Measurements from ENCODE around the gene SIK3.

The SIK3 gene

DNA sequence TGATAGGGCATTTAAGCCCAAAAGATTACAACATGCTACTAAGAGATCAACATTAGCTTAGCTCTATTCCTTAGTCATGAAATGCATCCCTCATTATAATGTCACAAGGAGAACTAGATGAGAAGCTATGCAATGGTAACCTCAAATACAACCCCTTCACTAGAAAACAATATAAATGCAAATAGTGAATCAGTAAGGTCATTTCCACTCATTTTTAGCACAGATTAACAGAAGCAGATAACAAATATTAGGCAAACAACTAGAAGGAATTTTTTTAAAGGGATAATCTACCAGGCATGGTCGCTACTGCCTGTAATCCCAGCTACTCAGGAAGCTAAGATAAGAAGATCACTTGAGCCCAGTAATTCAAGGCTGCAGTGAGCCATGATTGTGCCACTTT, 28.2 kb downstream of the SIK3 start:
- TF ChIP-seq EP300 (IDR thresholded peaks at IDR 0.05; ENCODE audit: borderline replicate concordance) (no peak), CEBPB (IDR thresholded peaks at IDR 0.05) (no peak), FOXM1 (IDR thresholded peaks at IDR 0.05; ENCODE audit: borderline replicate concordance, low read depth) (no peak), RAD21 (IDR thresholded peaks at IDR 0.05; ENCODE audit: low read depth) (no peak), TCF12 (IDR thresholded peaks at IDR 0.05; ENCODE audit: low read depth) (no peak), TEAD4 (IDR thresholded peaks at IDR 0.05) (no peak), TAF1 (IDR thresholded peaks at IDR 0.05; ENCODE audit: low read depth) (no peak), EGR1 (IDR thresholded peaks at IDR 0.05) (no peak), YY1 (IDR thresholded peaks at IDR 0.05; ENCODE audit: low read depth) (no peak), ZBTB7A (IDR thresholded peaks at IDR 0.05; ENCODE audit: low read depth) (no peak), CREB1 (IDR thresholded peaks at IDR 0.05; ENCODE audit: low read depth) (no peak), NFIC (IDR thresholded peaks at IDR 0.05) (no peak)
- TF ChIP-seq, protein P1, sequence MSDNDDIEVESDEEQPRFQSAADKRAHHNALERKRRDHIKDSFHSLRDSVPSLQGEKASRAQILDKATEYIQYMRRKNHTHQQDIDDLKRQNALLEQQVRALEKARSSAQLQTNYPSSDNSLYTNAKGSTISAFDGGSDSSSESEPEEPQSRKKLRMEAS (IDR thresholded peaks at IDR 0.05): no peak
- TF ChIP-seq, protein P2, sequence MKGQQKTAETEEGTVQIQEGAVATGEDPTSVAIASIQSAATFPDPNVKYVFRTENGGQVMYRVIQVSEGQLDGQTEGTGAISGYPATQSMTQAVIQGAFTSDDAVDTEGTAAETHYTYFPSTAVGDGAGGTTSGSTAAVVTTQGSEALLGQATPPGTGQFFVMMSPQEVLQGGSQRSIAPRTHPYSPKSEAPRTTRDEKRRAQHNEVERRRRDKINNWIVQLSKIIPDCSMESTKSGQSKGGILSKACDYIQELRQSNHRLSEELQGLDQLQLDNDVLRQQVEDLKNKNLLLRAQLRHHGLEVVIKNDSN (IDR thresholded peaks at IDR 0.05): no peak
- TF ChIP-seq, protein P3, sequence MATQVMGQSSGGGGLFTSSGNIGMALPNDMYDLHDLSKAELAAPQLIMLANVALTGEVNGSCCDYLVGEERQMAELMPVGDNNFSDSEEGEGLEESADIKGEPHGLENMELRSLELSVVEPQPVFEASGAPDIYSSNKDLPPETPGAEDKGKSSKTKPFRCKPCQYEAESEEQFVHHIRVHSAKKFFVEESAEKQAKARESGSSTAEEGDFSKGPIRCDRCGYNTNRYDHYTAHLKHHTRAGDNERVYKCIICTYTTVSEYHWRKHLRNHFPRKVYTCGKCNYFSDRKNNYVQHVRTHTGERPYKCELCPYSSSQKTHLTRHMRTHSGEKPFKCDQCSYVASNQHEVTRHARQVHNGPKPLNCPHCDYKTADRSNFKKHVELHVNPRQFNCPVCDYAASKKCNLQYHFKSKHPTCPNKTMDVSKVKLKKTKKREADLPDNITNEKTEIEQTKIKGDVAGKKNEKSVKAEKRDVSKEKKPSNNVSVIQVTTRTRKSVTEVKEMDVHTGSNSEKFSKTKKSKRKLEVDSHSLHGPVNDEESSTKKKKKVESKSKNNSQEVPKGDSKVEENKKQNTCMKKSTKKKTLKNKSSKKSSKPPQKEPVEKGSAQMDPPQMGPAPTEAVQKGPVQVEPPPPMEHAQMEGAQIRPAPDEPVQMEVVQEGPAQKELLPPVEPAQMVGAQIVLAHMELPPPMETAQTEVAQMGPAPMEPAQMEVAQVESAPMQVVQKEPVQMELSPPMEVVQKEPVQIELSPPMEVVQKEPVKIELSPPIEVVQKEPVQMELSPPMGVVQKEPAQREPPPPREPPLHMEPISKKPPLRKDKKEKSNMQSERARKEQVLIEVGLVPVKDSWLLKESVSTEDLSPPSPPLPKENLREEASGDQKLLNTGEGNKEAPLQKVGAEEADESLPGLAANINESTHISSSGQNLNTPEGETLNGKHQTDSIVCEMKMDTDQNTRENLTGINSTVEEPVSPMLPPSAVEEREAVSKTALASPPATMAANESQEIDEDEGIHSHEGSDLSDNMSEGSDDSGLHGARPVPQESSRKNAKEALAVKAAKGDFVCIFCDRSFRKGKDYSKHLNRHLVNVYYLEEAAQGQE (IDR thresholded peaks at IDR 0.05; ENCODE audit: low read depth): no peak

DNA sequence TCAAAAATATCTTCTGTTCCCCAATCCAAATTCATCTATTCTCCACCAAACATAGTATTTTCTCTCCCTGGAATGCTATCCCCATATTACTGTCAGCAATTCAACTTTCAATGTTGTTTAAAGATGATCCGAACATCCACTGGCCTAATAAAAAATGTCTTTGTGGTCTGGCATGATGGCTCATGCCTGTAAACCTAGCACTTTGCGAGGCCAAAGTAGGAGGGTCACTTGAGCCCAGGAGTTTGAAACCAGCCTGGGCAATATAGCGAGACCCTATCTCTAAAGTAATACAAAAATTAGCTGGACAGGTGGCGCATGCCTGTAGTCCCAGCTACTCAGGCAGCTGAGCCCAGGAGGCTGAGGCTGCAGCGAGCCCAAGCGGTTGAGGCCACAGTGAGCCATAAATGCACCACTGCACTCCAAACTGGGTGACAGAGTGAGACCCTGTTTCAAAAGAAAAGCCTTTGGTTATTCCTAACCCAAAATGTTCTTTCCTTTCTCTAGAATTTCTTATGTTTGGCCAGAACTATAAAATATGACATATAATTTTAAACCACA, 29.8 kb downstream of the SIK3 start:
- TF ChIP-seq TCF12 (IDR thresholded peaks at IDR 0.05; ENCODE audit: low read depth) (no peak), RAD21 (IDR thresholded peaks at IDR 0.05; ENCODE audit: low read depth) (no peak), FOXM1 (IDR thresholded peaks at IDR 0.05; ENCODE audit: borderline replicate concordance, low read depth) (no peak), EP300 (IDR thresholded peaks at IDR 0.05; ENCODE audit: borderline replicate concordance) (no peak), NFIC (IDR thresholded peaks at IDR 0.05) (no peak), EGR1 (IDR thresholded peaks at IDR 0.05) (no peak), YY1 (IDR thresholded peaks at IDR 0.05; ENCODE audit: low read depth) (no peak), CREB1 (IDR thresholded peaks at IDR 0.05; ENCODE audit: low read depth) (no peak), CEBPB (IDR thresholded peaks at IDR 0.05) (no peak), TAF1 (IDR thresholded peaks at IDR 0.05; ENCODE audit: low read depth) (no peak), ZBTB7A (IDR thresholded peaks at IDR 0.05; ENCODE audit: low read depth) (no peak), TEAD4 (IDR thresholded peaks at IDR 0.05) (no peak)
- TF ChIP-seq, protein P1 (IDR thresholded peaks at IDR 0.05): no peak
- TF ChIP-seq, protein P2 (IDR thresholded peaks at IDR 0.05): no peak
- TF ChIP-seq, protein P3 (IDR thresholded peaks at IDR 0.05; ENCODE audit: low read depth): no peak

DNA sequence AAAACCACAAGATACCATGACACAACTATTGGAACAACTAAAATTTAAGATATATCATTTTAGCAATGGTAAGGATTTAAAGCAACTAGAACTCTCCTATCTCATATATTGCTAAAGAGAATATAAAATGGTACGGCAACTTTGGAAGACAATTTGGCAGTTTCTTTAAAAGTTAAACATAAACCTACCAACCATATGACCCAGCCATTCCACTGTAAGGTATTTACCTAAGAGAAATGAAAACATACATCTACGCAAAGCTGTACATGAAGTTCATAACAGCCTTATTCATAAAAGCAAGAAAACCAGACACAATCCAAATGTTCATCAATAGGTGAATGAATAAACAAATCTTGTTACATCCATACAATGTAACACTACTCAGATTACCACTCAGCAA, 31.3 kb downstream of the SIK3 start:
- TF ChIP-seq TAF1 (IDR thresholded peaks at IDR 0.05; ENCODE audit: low read depth): no peak
- TF ChIP-seq ZBTB7A (IDR thresholded peaks at IDR 0.05; ENCODE audit: low read depth): no peak
- no peak for TF ChIP-seq YY1 (IDR thresholded peaks at IDR 0.05; ENCODE audit: low read depth)
- TF ChIP-seq, protein P3 (IDR thresholded peaks at IDR 0.05; ENCODE audit: low read depth): no peak
- no peak for TF ChIP-seq RAD21 (IDR thresholded peaks at IDR 0.05; ENCODE audit: low read depth)
- TF ChIP-seq CREB1 (IDR thresholded peaks at IDR 0.05; ENCODE audit: low read depth): no peak
- no peak for TF ChIP-seq TEAD4 (IDR thresholded peaks at IDR 0.05)
- TF ChIP-seq EGR1 (IDR thresholded peaks at IDR 0.05): no peak
- TF ChIP-seq TCF12 (IDR thresholded peaks at IDR 0.05; ENCODE audit: low read depth): no peak
- no peak for TF ChIP-seq EP300 (IDR thresholded peaks at IDR 0.05; ENCODE audit: borderline replicate concordance)
- no peak for TF ChIP-seq FOXM1 (IDR thresholded peaks at IDR 0.05; ENCODE audit: borderline replicate concordance, low read depth)
- no peak for TF ChIP-seq NFIC (IDR thresholded peaks at IDR 0.05)
- TF ChIP-seq, protein P2 (IDR thresholded peaks at IDR 0.05): no peak
- TF ChIP-seq, protein P1 (IDR thresholded peaks at IDR 0.05): no peak
- no peak for TF ChIP-seq CEBPB (IDR thresholded peaks at IDR 0.05)
